Transverse colon (tissue), 3 donors: Measurements from ENCODE around the gene CAMK2D.

Source experiments
- EP300 ChIP-seq: sonication (generic); formaldehyde crosslinking; IDR thresholded peaks from one replicate; pipeline ENCODE4 v1.6.1; 2017; ENCODE audit warnings: antibody characterized with exemption, low read depth
- TF ChIP-seq, protein P1 (sequence below), 5 experiments: fragments of 200-600 bp in 3 of 5; fragments of 450-650 bp in 2 of 5; sonication (generic) in 3 of 5; IDR thresholded peaks; 1 replicate in 2 of 5; 2 replicates in 3 of 5; pipeline ENCODE4 v1.5.1; 2016 to 2017; ENCODE audit warnings: antibody characterized with exemption in 5 of 5, inconsistent platforms in 3 of 5, mild to moderate bottlenecking in 2 of 5, moderate library complexity in 1 of 5

DNA sequence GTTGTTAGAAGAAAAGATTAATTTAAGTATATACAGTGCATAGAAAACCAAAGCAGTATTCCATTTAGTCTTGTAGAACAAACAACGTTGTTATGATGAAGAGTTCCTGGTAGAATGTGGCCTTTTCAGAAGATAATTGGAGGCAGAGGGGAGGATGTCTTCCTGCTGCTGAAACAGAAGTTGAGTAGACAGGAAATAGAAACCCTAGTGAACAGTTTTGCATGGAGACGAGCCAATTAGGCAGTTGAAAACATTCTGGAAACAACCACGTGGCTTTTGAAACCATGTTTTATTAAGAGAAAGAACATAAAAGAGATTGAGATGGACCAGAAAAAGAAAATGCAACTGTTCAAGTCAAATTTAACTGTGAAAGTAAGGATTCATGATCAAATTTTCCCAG is 325.2 kb downstream of the CAMK2D start:
- TF ChIP-seq EP300: no peak
- TF ChIP-seq, protein P1, sequence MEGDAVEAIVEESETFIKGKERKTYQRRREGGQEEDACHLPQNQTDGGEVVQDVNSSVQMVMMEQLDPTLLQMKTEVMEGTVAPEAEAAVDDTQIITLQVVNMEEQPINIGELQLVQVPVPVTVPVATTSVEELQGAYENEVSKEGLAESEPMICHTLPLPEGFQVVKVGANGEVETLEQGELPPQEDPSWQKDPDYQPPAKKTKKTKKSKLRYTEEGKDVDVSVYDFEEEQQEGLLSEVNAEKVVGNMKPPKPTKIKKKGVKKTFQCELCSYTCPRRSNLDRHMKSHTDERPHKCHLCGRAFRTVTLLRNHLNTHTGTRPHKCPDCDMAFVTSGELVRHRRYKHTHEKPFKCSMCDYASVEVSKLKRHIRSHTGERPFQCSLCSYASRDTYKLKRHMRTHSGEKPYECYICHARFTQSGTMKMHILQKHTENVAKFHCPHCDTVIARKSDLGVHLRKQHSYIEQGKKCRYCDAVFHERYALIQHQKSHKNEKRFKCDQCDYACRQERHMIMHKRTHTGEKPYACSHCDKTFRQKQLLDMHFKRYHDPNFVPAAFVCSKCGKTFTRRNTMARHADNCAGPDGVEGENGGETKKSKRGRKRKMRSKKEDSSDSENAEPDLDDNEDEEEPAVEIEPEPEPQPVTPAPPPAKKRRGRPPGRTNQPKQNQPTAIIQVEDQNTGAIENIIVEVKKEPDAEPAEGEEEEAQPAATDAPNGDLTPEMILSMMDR (IDR thresholded peaks at IDR 0.05): no peak
